OCI-LY7 (cell line): ENCODE measurements around the gene ITM2B. TPM values are rescaled to one million over a fixed set of nuclear protein-coding genes. Genes with fewer than 3 reads are reported as not detected.

Source experiments
- BruUV-seq: library from RNA; stranded (reverse); fragments of 400-500 nt; replicated peaks from 2 replicates; lab custom pipeline; 2021; lab: Mats Ljungman, UMichigan
- CTCF ChIA-PET: fragments of 300-600 bp; sonication (Branson Sonifier 250); formaldehyde crosslinking; loops from one replicate; lab custom pipeline; 2022; ENCODE audit warnings: antibody characterized with exemption; ENCODE audit not compliant: unreplicated experiment; lab: Charles Lee
- POLR2A ChIA-PET: fragments of 300-600 bp; sonication (Branson Sonifier 250); formaldehyde crosslinking; loops from one replicate; lab custom pipeline; 2022; ENCODE audit warnings: antibody characterized with exemption; lab: Charles Lee
- DNase-seq: peaks from one replicate; pipeline ENCODE4 v3.0.0-alpha.2; 2015; ENCODE audit warnings: low spot score
- H2AFZ ChIP-seq: fragments of 200-600 bp; sonication (generic), shearing (Covaris generic); 2 replicates; pipeline ENCODE4 v1.6.1; 2014; ENCODE audit warnings: mild to moderate bottlenecking, antibody characterized with exemption, low read length, moderate library complexity
- H3K27ac ChIP-seq: fragments of 200-600 bp; sonication (generic); 2 replicates; pipeline ENCODE4 v1.5.1; 2014; ENCODE audit warnings: mixed run types, low read depth, mild to moderate bottlenecking, moderate library complexity, low read length, inconsistent platforms; ENCODE audit not compliant: poor library complexity, severe bottlenecking
- H3K36me3 ChIP-seq: fragments of 200-600 bp; sonication (generic); 2 replicates; pipeline ENCODE4 v1.6.1; 2014; ENCODE audit warnings: mild to moderate bottlenecking, antibody characterized with exemption, low read length, moderate library complexity, mixed read lengths; ENCODE audit not compliant: insufficient read depth
- H3K4me1 ChIP-seq: fragments of 200-600 bp; sonication (generic); 2 replicates; pipeline ENCODE4 v1.5.1; 2014; ENCODE audit warnings: mild to moderate bottlenecking, low read length; ENCODE audit not compliant: insufficient read depth, poor library complexity, severe bottlenecking
- H3K4me2 ChIP-seq: fragments of 200-600 bp; sonication (generic); 2 replicates; pipeline ENCODE4 v1.6.1; 2014; ENCODE audit warnings: mild to moderate bottlenecking, low read length
- H3K4me3 ChIP-seq: fragments of 200-600 bp; sonication (generic); 2 replicates; pipeline ENCODE4 v1.5.1; 2014; ENCODE audit warnings: mild to moderate bottlenecking, low read depth, low read length; ENCODE audit not compliant: poor library complexity, severe bottlenecking
- H3K79me2 ChIP-seq: fragments of 200-600 bp; sonication (generic); 2 replicates; pipeline ENCODE4 v1.6.1; 2016; ENCODE audit warnings: low read depth, mild to moderate bottlenecking, low read length, moderate library complexity, mixed read lengths; ENCODE audit not compliant: insufficient read depth
- H3K9me2 ChIP-seq: fragments of 200-600 bp; sonication (generic); 2 replicates; pipeline ENCODE4 v1.6.1; 2016; ENCODE audit warnings: mild to moderate bottlenecking, low read length, mixed read lengths; ENCODE audit not compliant: insufficient read depth
- H3K9me3 ChIP-seq: fragments of 200-600 bp; sonication (generic); 2 replicates; pipeline ENCODE4 v1.6.1; 2014; ENCODE audit warnings: mild to moderate bottlenecking, mixed run types, low read length, mixed read lengths
- H4K20me1 ChIP-seq: fragments of 200-600 bp; sonication (generic); 2 replicates; pipeline ENCODE4 v1.6.1; 2014; ENCODE audit warnings: mild to moderate bottlenecking, antibody characterized with exemption, low read length, moderate library complexity, mixed read lengths; ENCODE audit not compliant: insufficient read depth
- EZH2phosphoT487 ChIP-seq: fragments of 200-600 bp; sonication (generic); IDR thresholded peaks from 2 replicates; pipeline ENCODE4 v1.6.1; 2018; ENCODE audit warnings: low read depth, borderline replicate concordance, mild to moderate bottlenecking, mixed run types, antibody characterized with exemption, low read length, moderate library complexity, mixed read lengths
- intact Hi-C: fragments of 100-400 bp; cut with micrococcal nuclease; formaldehyde crosslinking; loops from one replicate; pipeline ENCODE4 v1.10.0; 2022; ENCODE audit not compliant: unreplicated experiment
- total RNA-seq, 2 experiments: library from RNA; depleted of rRNA in 1 of 2; stranded (reverse); fragments of >200 nt in 1 of 2; shearing (Covaris generic) in 1 of 2; gene quantifications; 2 replicates each; pipeline ENCODE4 v1.2.3, GENCODE V29; 2014 to 2022
- TF ChIP-seq, protein P1 (sequence below): fragments of 200-600 bp; sonication (generic); conservative IDR thresholded peaks from 2 replicates; pipeline ENCODE4 v1.5.1; 2014; ENCODE audit warnings: mild to moderate bottlenecking, antibody characterized with exemption, low read length, moderate library complexity, mixed read lengths

Gene ITM2B
- total RNA-seq, 2 experiments from 2014 or later, result 14.7 to 43.3 TPM

DNA sequence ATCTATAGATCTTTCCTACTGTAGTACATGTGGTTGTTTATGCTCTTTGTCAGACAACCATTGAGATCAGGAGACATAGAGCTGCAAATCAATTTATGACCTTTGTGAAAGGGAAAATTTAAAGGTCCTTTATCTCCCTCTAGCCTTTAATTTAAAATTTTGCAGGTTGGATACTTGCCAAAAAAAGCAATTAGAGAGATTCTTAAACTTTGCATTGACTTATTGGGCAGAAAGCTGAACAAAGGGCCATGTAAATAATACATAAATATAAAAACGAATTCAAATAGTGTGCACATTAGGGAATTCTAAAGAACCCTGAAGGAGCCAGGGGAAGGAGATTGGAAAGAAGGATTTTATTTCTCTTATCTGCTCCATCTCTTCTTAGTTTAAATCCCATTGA, 48.5 kb downstream of the ITM2B start:
- no peak overlapping the region for H3K4me3 ChIP-seq
- ChIA-PET CTCF (no interaction called here), POLR2A (no interaction called here)
- no peak overlapping the region for H3K27ac ChIP-seq
- DNase-seq, result no peak
- intact Hi-C loops, result no loop called here
- no peaks in the 10 kb centered on the region for H3K79me2 ChIP-seq
- H3K4me2 ChIP-seq, result no peak overlapping the region
- no TSS peak for BruUV-seq
- no peaks in the 10 kb centered on the region for H3K9me3 ChIP-seq
- H4K20me1 ChIP-seq, result no peaks in the 10 kb centered on the region
- H2AFZ ChIP-seq, result no peak overlapping the region
- H3K36me3 ChIP-seq, result no peaks in the 10 kb centered on the region
- peaks cover 6% of the 10 kb centered on the region for H3K4me1 ChIP-seq
- no peak for TF ChIP-seq EZH2phosphoT487
- TF ChIP-seq, protein P1, sequence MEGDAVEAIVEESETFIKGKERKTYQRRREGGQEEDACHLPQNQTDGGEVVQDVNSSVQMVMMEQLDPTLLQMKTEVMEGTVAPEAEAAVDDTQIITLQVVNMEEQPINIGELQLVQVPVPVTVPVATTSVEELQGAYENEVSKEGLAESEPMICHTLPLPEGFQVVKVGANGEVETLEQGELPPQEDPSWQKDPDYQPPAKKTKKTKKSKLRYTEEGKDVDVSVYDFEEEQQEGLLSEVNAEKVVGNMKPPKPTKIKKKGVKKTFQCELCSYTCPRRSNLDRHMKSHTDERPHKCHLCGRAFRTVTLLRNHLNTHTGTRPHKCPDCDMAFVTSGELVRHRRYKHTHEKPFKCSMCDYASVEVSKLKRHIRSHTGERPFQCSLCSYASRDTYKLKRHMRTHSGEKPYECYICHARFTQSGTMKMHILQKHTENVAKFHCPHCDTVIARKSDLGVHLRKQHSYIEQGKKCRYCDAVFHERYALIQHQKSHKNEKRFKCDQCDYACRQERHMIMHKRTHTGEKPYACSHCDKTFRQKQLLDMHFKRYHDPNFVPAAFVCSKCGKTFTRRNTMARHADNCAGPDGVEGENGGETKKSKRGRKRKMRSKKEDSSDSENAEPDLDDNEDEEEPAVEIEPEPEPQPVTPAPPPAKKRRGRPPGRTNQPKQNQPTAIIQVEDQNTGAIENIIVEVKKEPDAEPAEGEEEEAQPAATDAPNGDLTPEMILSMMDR, result no peak
- no peaks in the 10 kb centered on the region for H3K9me2 ChIP-seq

DNA sequence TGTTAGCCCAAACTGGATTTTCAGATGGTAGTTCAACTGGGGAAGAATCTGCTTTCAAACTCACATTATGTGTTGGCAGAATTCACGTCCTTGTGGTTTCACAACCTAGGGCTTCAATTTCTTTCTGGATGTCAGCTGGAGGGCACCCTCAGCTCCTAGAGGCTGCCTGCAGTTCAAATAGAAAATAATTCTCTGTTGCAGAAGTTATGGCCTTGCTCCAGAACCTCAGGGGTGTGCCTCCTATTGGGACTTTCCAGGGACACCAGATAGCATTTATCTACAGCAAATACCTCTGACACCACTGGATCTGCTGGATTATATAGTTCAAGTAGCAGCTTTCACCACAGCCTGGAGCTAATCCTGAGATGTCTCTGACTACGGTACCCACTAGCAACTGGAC, 58.7 kb downstream of the ITM2B start:
- intact Hi-C loops, result no loop called here
- Histone ChIP-seq H3K4me1 (peaks cover 17% of the 10 kb centered on the region), H3K36me3 (no peaks in the 10 kb centered on the region), H3K4me3 (no peak overlapping the region), H3K27ac (no peak overlapping the region), H3K4me2 (no peak overlapping the region), H3K9me3 (no peaks in the 10 kb centered on the region), H3K79me2 (no peaks in the 10 kb centered on the region), H2AFZ (no peak overlapping the region), H4K20me1 (no peaks in the 10 kb centered on the region), H3K9me2 (no peaks in the 10 kb centered on the region)
- TF ChIP-seq, protein P1, result no peak
- TF ChIP-seq EZH2phosphoT487, result no peak
- CTCF ChIA-PET, result no interaction called here
- no TSS peak for BruUV-seq
- POLR2A ChIA-PET, result interaction anchor here (0.6 to 2.7 kb wide), 7 partner anchors 9 to 1264 kb away, joined by 3 to 6 read pairs (median 3); no protein-coding TSS in a partner anchor
- no peak for DNase-seq

DNA sequence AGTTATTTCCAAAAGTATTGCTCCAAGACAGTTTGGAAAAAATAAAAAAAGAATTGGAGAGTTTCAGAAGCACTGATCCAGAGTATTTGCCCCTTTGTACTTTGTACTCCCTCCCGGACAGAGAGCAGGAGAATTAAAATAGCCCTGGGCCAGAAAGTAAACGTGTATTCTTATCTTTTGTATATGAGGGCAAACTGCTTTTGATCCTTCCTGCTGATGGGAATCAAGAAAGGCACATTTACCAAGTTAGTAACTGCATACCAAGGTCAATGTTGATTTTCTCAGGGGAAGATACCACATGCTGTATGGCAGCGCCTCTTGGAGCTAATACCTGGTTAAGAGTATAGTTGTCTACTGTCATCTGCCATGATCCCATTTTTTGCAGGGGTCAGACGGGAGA, 59.6 kb downstream of the ITM2B start:
- DNase-seq, result no peak
- no peak for TF ChIP-seq EZH2phosphoT487
- TF ChIP-seq, protein P1, result no peak
- CTCF ChIA-PET, result no interaction called here

More for the DNA sequence above, 59.6 kb downstream of the ITM2B start:
- no peak overlapping the region for H3K4me3 ChIP-seq
- H3K36me3 ChIP-seq, result no peaks in the 10 kb centered on the region
- no peaks in the 10 kb centered on the region for H3K9me3 ChIP-seq
- POLR2A ChIA-PET, result interaction anchor here (0.5 to 0.7 kb wide), 2 partner anchors 17 to 214 kb away, joined by 3 read pairs; no protein-coding TSS in a partner anchor
- no peaks in the 10 kb centered on the region for H3K9me2 ChIP-seq
- no peak overlapping the region for H2AFZ ChIP-seq
- no peaks in the 10 kb centered on the region for H4K20me1 ChIP-seq
- H3K27ac ChIP-seq, result no peak overlapping the region
- no peak overlapping the region for H3K4me2 ChIP-seq
- no TSS peak for BruUV-seq
- intact Hi-C loops, result no loop called here
- H3K79me2 ChIP-seq, result no peaks in the 10 kb centered on the region
- peaks cover 8% of the 10 kb centered on the region for H3K4me1 ChIP-seq
